Measurements from ENCODE around the gene C1QBP.

DNA sequence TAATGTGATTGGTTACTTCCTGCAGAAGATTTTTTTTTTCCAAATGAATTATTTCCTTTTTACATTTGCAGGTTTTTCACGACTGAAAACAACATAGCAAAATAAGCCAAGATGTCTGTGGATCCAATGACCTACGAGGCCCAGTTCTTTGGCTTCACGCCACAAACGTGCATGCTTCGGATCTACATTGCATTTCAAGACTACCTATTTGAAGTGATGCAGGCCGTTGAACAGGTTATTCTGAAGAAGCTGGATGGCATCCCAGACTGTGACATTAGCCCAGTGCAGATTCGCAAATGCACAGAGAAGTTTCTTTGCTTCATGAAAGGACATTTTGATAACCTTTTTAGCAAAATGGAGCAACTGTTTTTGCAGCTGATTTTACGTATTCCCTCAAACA is 49.8 kb upstream of the C1QBP start:
- TF ChIP-seq, protein P1, sequence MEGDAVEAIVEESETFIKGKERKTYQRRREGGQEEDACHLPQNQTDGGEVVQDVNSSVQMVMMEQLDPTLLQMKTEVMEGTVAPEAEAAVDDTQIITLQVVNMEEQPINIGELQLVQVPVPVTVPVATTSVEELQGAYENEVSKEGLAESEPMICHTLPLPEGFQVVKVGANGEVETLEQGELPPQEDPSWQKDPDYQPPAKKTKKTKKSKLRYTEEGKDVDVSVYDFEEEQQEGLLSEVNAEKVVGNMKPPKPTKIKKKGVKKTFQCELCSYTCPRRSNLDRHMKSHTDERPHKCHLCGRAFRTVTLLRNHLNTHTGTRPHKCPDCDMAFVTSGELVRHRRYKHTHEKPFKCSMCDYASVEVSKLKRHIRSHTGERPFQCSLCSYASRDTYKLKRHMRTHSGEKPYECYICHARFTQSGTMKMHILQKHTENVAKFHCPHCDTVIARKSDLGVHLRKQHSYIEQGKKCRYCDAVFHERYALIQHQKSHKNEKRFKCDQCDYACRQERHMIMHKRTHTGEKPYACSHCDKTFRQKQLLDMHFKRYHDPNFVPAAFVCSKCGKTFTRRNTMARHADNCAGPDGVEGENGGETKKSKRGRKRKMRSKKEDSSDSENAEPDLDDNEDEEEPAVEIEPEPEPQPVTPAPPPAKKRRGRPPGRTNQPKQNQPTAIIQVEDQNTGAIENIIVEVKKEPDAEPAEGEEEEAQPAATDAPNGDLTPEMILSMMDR (IDR thresholded peaks at IDR 0.05) = no peak
- no peak for TF ChIP-seq POLR2AphosphoS5 (IDR thresholded peaks at IDR 0.05)
